Astrocyte (in vitro differentiated cells and primary cell): Measurements from ENCODE around the gene ST3GAL4. TPM values are rescaled to one million over a fixed set of nuclear protein-coding genes. Genes with fewer than 3 reads are reported as not detected.

Experiments used
- DNase-seq: peaks from one replicate; pipeline ENCODE4 v3.0.0-alpha.2; 2010; ENCODE audit warnings: low read depth
- FAIRE-seq: peaks from 2 replicates; lab custom pipeline; 2011; peaks lifted over from hg19 to GRCh38; lab: Jason Lieb, UNC
- H2AFZ ChIP-seq: 2 replicates; pipeline ENCODE4 v1.6.0; 2012; ENCODE audit warnings: low read depth, low read length, inconsistent platforms
- H3K27ac ChIP-seq: 2 replicates; pipeline ENCODE4 v1.5.1; 2011; ENCODE audit warnings: low read depth, low read length, inconsistent platforms
- H3K27me3 ChIP-seq: 2 replicates; pipeline ENCODE4 v1.6.0; 2011; ENCODE audit warnings: low read length, inconsistent platforms; ENCODE audit not compliant: insufficient read depth
- H3K36me3 ChIP-seq: 2 replicates; pipeline ENCODE4 v1.5.1; 2011; ENCODE audit warnings: low read length, inconsistent platforms; ENCODE audit not compliant: insufficient read depth
- H3K4me1 ChIP-seq: 2 replicates; pipeline ENCODE4 v1.5.1; 2011; ENCODE audit warnings: low read length, inconsistent platforms; ENCODE audit not compliant: insufficient read depth
- H3K4me2 ChIP-seq: 2 replicates; pipeline ENCODE4 v1.6.0; 2012; ENCODE audit warnings: low read length, inconsistent platforms
- H3K4me3 ChIP-seq: 2 replicates; pipeline ENCODE4 v1.5.1; 2011; ENCODE audit warnings: low read depth, mild to moderate bottlenecking, low read length, inconsistent platforms; ENCODE audit not compliant: insufficient read depth
- H3K79me2 ChIP-seq: 2 replicates; pipeline ENCODE4 v1.6.0; 2012; ENCODE audit warnings: mild to moderate bottlenecking, low read length, inconsistent platforms; ENCODE audit not compliant: insufficient read depth
- H3K9ac ChIP-seq: 2 replicates; pipeline ENCODE4 v1.6.0; 2012; ENCODE audit warnings: mild to moderate bottlenecking, low read length, inconsistent platforms
- H3K9me3 ChIP-seq: 2 replicates; pipeline ENCODE4 v1.5.1; 2012; ENCODE audit warnings: low read depth, mild to moderate bottlenecking, low read length, inconsistent platforms; ENCODE audit not compliant: insufficient read depth
- H4K20me1 ChIP-seq: 2 replicates; pipeline ENCODE4 v1.6.0; 2012; ENCODE audit warnings: low read length, inconsistent platforms; ENCODE audit not compliant: insufficient read depth
- H3K27ac Mint-ChIP-seq: one replicate; pipeline ENCODE4 v1.8.0; 2021; ENCODE audit warnings: mild to moderate bottlenecking, mixed read lengths; ENCODE audit not compliant: unreplicated experiment
- H3K27me3 Mint-ChIP-seq: one replicate; pipeline ENCODE4 v1.8.0; 2021; ENCODE audit warnings: low read depth, mixed read lengths; ENCODE audit not compliant: unreplicated experiment
- H3K36me3 Mint-ChIP-seq: one replicate; pipeline ENCODE4 v1.8.0; 2021; ENCODE audit warnings: low read depth, mixed read lengths; ENCODE audit not compliant: unreplicated experiment
- H3K4me1 Mint-ChIP-seq: one replicate; pipeline ENCODE4 v1.8.0; 2021; ENCODE audit warnings: low read depth, mixed read lengths; ENCODE audit not compliant: unreplicated experiment
- H3K4me3 Mint-ChIP-seq: one replicate; pipeline ENCODE4 v1.8.0; 2021; ENCODE audit warnings: mild to moderate bottlenecking, moderate library complexity, mixed read lengths; ENCODE audit not compliant: unreplicated experiment
- H3K9me3 Mint-ChIP-seq: one replicate; pipeline ENCODE4 v1.8.0; 2021; ENCODE audit warnings: mild to moderate bottlenecking, mixed read lengths; ENCODE audit not compliant: unreplicated experiment
- EZH2 ChIP-seq: IDR thresholded peaks from 2 replicates; pipeline ENCODE4 v1.6.1; 2012; ENCODE audit warnings: mild to moderate bottlenecking, low read length, inconsistent platforms; ENCODE audit not compliant: insufficient read depth
- total RNA-seq: library from RNA; stranded (reverse); gene quantifications from 2 replicates; pipeline ENCODE4 v1.2.1, GENCODE V29; 2021
- TF ChIP-seq, protein P1 (sequence below): IDR thresholded peaks from 2 replicates; pipeline ENCODE4 v1.5.1; 2011; ENCODE audit warnings: low read depth, mild to moderate bottlenecking, inconsistent platforms, low read length, moderate library complexity; ENCODE audit not compliant: insufficient read depth

Gene ST3GAL4
- total RNA-seq, 1 donor from 2014 or later = 12.2 TPM

DNA sequence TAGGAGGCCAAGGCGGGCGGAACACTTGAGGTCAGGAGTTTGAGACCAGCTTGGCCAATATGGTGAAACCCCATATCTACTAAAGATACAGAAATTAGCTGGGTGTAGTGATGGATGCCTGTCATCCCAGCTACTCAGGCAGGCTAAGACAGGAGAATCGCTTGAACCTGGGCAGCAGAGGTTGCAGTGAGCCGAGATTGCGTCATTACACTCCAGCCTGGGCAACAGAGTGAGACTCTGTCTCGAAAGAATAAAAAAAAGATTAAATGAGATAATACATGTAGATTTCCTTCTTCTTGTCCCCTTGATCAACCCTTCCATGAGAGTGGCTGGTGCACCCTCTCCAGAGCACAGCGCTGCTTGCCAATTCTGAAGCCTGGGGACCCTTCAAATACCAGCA, 106.9 kb downstream of the ST3GAL4 start:
- Histone ChIP-seq H3K4me1 (no peaks in the 10 kb centered on the region), H3K27ac (no peak overlapping the region), H3K9me3 (peaks cover 2% of the 10 kb centered on the region), H3K79me2 (no peaks in the 10 kb centered on the region), H3K9ac (no peak overlapping the region), H2AFZ (no peak overlapping the region), H3K4me2 (no peak overlapping the region), H3K27me3 (peaks cover 11% of the 10 kb centered on the region), H3K4me3 (no peak overlapping the region), H4K20me1 (no peaks in the 10 kb centered on the region), H3K36me3 (no peaks in the 10 kb centered on the region)
- DNase-seq = no peak
- Mint-ChIP-seq H3K36me3 (no peaks in the 10 kb centered on the region), H3K4me3 (no peak overlapping the region), H3K4me1 (no peaks in the 10 kb centered on the region), H3K27ac (no peak overlapping the region), H3K27me3 (peaks cover 48% of the 10 kb centered on the region), H3K9me3 (peaks cover 5% of the 10 kb centered on the region)
- no peak for FAIRE-seq
- TF ChIP-seq EZH2 = no peak
- TF ChIP-seq, protein P1, sequence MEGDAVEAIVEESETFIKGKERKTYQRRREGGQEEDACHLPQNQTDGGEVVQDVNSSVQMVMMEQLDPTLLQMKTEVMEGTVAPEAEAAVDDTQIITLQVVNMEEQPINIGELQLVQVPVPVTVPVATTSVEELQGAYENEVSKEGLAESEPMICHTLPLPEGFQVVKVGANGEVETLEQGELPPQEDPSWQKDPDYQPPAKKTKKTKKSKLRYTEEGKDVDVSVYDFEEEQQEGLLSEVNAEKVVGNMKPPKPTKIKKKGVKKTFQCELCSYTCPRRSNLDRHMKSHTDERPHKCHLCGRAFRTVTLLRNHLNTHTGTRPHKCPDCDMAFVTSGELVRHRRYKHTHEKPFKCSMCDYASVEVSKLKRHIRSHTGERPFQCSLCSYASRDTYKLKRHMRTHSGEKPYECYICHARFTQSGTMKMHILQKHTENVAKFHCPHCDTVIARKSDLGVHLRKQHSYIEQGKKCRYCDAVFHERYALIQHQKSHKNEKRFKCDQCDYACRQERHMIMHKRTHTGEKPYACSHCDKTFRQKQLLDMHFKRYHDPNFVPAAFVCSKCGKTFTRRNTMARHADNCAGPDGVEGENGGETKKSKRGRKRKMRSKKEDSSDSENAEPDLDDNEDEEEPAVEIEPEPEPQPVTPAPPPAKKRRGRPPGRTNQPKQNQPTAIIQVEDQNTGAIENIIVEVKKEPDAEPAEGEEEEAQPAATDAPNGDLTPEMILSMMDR = no peak

Other genes starting within 250 kb of the ST3GAL4 start
- 19.6 and 21.6 TPM in 2 replicates for gene RPUSD4, start 144.0 kb upstream of the ST3GAL4 start, total RNA-seq
- gene FAM118B, start 143.9 kb upstream of the ST3GAL4 start, total RNA-seq = 27.6 and 28.3 TPM in 2 replicates
- gene SRPRA, start 86.8 kb upstream of the ST3GAL4 start, total RNA-seq = 74.6 and 83.1 TPM in 2 replicates
- gene FOXRED1, start 86.5 kb upstream of the ST3GAL4 start, total RNA-seq = 15.4 and 16.3 TPM in 2 replicates
- gene TIRAP, start 72.6 kb upstream of the ST3GAL4 start, total RNA-seq = 6.6 and 6.8 TPM in 2 replicates
- 11.3 and 14.0 TPM in 2 replicates for gene DCPS, start 51.6 kb upstream of the ST3GAL4 start, total RNA-seq